GM12865 (cell line): ENCODE results near the gene TMEM250.

Experiments
- DNase-seq: peaks from one replicate; pipeline ENCODE4 v3.0.0; 2010; ENCODE audit warnings: low read depth
- H3K4me3 ChIP-seq: 2 replicates; pipeline ENCODE4 v1.5.1; 2011; ENCODE audit warnings: mild to moderate bottlenecking, low read depth, low read length, control low read depth
- CTCF ChIP-seq: IDR thresholded peaks from 2 replicates; pipeline ENCODE4 v1.5.1; 2011; ENCODE audit warnings: low read length, control low read depth, low read depth, inconsistent platforms; ENCODE audit not compliant: insufficient read depth; ENCODE audit errors: missing control alignments

Gene TMEM250

GRCh38 chr9:136156209-136157120, 37.8 kb upstream of the TMEM250 start:
- DNase-seq = no peak
- H3K4me3 ChIP-seq = no peak overlapping the region
- TF ChIP-seq CTCF = no peak

GRCh38 chr9:136155576-136155975, 36.9 kb upstream of the TMEM250 start:
- DNase-seq = no peak
- no peak for TF ChIP-seq CTCF

GRCh38 chr9:136154943-136155342, 36.3 kb upstream of the TMEM250 start:
- H3K4me3 ChIP-seq = no peak overlapping the region
- DNase-seq = no peak
- TF ChIP-seq CTCF = no peak

More at GRCh38 chr9:136155576-136155975, 36.9 kb upstream of the TMEM250 start:
- H3K4me3 ChIP-seq = no peak overlapping the region

- no peak for TF ChIP-seq CTCF
- DNase-seq = no peak
- no peak overlapping the region for H3K4me3 ChIP-seq
Measured at GRCh38 chr9:136153381-136154065, 34.8 kb upstream of the TMEM250 start.

GRCh38 chr9:136152931-136153330, 34.3 kb upstream of the TMEM250 start:
- TF ChIP-seq CTCF = no peak
- H3K4me3 ChIP-seq = no peak overlapping the region
- no peak for DNase-seq

- H3K4me3 ChIP-seq = no peak overlapping the region
- no peak for DNase-seq
- TF ChIP-seq CTCF = no peak
Measured at GRCh38 chr9:136152543-136152866, 33.8 kb upstream of the TMEM250 start.
